HCT116 (cell line): Measurements from ENCODE around the gene EIF2B5.

Source experiments
- CTCF ChIP-seq, 3 experiments: fragments of 200-600 bp in 1 of 3; sonication (generic) in 1 of 3; IDR thresholded peaks in 2 of 3; conservative IDR thresholded peaks in 1 of 3; 2 replicates each; pipeline ENCODE4 v1.5.1; 2012 to 2017; ENCODE audit warnings: low read depth in 2 of 3, low read length in 2 of 3, antibody characterized with exemption in 1 of 3, borderline replicate concordance in 1 of 3, control low read depth in 1 of 3, mild to moderate bottlenecking in 1 of 3, mixed read lengths in 1 of 3, mixed run types in 1 of 3, moderate library complexity in 1 of 3; ENCODE audit not compliant: insufficient read depth in 1 of 3
- EZH2 ChIP-seq: fragments of 200-600 bp; sonication (generic); IDR thresholded peaks from 2 replicates; pipeline ENCODE4 v1.6.1; 2017; ENCODE audit warnings: antibody characterized with exemption, mixed run types
- EZH2phosphoT487 ChIP-seq: fragments of 200-600 bp; IDR thresholded peaks from 2 replicates; pipeline ENCODE4 v1.6.1; 2018; ENCODE audit warnings: antibody characterized with exemption, borderline replicate concordance
- JUND ChIP-seq: IDR thresholded peaks from 2 replicates; pipeline ENCODE4 v1.6.1; 2012
- MAX ChIP-seq: IDR thresholded peaks from 2 replicates; pipeline ENCODE4 v1.6.1; 2012
- POLR2A ChIP-seq: IDR thresholded peaks from 2 replicates; pipeline ENCODE4 v1.7.0; 2011; ENCODE audit warnings: borderline replicate concordance; ENCODE audit not compliant: insufficient read depth, insufficient read length; ENCODE audit errors: extremely low read depth
- POLR2AphosphoS5 ChIP-seq: IDR thresholded peaks from 2 replicates; pipeline ENCODE4 v1.6.1; 2011; ENCODE audit warnings: mild to moderate bottlenecking, low read depth, low read length, moderate library complexity
- RAD21 ChIP-seq: IDR thresholded peaks from 2 replicates; pipeline ENCODE4 v1.6.1; 2012; ENCODE audit warnings: low read depth, mild to moderate bottlenecking
- REST ChIP-seq: IDR thresholded peaks from 2 replicates; pipeline ENCODE4 v1.6.1; 2012; ENCODE audit warnings: low read depth
- SRF ChIP-seq: IDR thresholded peaks from 2 replicates; pipeline ENCODE4 v1.6.1; 2012; ENCODE audit warnings: low read depth
- ZFX ChIP-seq: fragments of 450-650 bp; IDR thresholded peaks from 2 replicates; pipeline ENCODE4 v1.6.1; 2017

- TF ChIP-seq CTCF (IDR thresholded peaks at IDR 0.05 in 2 of 3, conservative IDR thresholded peaks at IDR 0.05 in 1 of 3; ENCODE audit: borderline replicate concordance in 1 of 3, insufficient read depth in 1 of 3, low read depth in 2 of 3, low read length in 2 of 3): no peak
- TF ChIP-seq JUND: no peak
- no peak for TF ChIP-seq EZH2phosphoT487
- no peak for TF ChIP-seq POLR2A
- no peak for TF ChIP-seq POLR2AphosphoS5
- no peak for TF ChIP-seq RAD21
- TF ChIP-seq EZH2: no peak
- no peak for TF ChIP-seq REST
- no peak for TF ChIP-seq ZFX
- no peak for TF ChIP-seq SRF
- TF ChIP-seq MAX: no peak
Observed at GRCh38 chr3:184169896-184170875, 35.0 kb downstream of the EIF2B5 start.
